Measurements from ENCODE around the gene SUMF1. TPM values are rescaled to one million over a fixed set of nuclear protein-coding genes. Genes with fewer than 3 reads are reported as not detected.
A peak's percentile ranks its signal among the peaks of the same experiment; 100 is the strongest.
"Not testable (repeated sequence)": the region's sequence is repeated elsewhere in the genome, so short reads cannot be mapped to it uniquely, and the experiment has no call there.

Gene SUMF1
- polyA plus RNA-seq, 1 donor, result 29.3 TPM

DNA sequence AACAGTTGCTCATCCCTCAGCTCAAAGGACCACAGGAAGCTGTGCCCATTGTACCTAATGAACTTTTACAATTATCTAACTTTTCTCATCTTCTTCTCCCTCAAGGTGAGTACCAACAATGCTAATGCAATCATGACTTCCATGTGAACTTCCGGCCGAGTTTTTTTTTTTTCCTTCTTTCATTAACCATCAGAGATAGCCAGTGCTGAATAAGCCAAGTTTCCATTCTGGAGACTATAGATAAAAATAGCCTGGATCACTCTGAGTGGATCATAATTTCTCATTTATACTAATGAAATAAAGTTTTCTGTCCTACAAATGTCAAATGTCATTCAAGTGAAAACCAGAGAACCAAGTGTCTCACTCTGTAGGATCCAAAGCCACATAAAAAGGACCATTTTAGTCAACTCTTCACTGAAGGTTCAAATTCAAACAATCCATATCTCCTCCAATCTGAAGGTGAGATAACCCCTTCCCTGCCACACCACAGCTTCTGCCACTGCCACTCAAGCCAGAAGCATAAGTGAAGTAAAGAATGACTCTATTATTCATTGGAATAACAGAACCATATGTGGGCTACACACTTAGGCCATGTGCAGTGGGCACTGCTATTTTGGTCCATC lies 5.5 kb downstream of the SUMF1 start:
- DNase-seq, result no peak
- Histone ChIP-seq H3K27me3 (ENCODE audit: control insufficient read depth, insufficient read depth, low read length) (no peaks in the 10 kb centered on the region), H3K27ac (ENCODE audit: low read length) (no peak overlapping the region), H3K36me3 (ENCODE audit: control insufficient read depth, insufficient read depth, low read length) (no peaks in the 10 kb centered on the region), H3K4me3 (ENCODE audit: low read length) (no peak overlapping the region), H3K9me3 (ENCODE audit: control insufficient read depth, low read depth, low read length) (no peaks in the 10 kb centered on the region), H3K4me1 (ENCODE audit: control insufficient read depth, insufficient read depth, low read length) (peaks cover 3% of the 10 kb centered on the region)
- no CpG with 5 or more reads among the region's 2 CpGs for WGBS (ENCODE audit: insufficient coverage, low lambda C conversion rate)

DNA sequence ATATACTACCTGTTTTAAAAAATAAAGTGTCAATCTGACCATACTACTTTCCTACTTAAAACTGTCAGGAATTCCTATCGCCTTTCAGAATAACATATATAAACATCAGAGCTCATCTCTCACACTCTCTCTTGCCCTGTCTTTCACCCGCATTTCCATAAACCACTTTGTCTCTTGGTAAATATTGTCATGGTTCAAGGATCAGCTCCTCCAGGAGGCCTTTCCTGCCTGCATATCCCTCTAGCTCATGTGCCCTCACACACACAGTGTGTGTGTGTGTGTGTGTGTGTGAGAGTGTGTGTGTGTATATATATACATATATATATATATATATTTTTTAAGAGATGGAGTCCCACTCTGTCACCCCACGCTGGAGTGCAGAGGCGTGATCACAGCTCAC lies 6.7 kb downstream of the SUMF1 start:
- Histone ChIP-seq H3K36me3 (ENCODE audit: control insufficient read depth, insufficient read depth, low read length) (no peaks in the 10 kb centered on the region), H3K4me3 (ENCODE audit: low read length) (no peak overlapping the region), H3K27ac (ENCODE audit: low read length) (no peak overlapping the region), H3K27me3 (ENCODE audit: control insufficient read depth, insufficient read depth, low read length) (no peaks in the 10 kb centered on the region), H3K9me3 (ENCODE audit: control insufficient read depth, low read depth, low read length) (no peaks in the 10 kb centered on the region), H3K4me1 (ENCODE audit: control insufficient read depth, insufficient read depth, low read length) (no peaks in the 10 kb centered on the region)
- no peak for DNase-seq
- 80% methylated on average over 1 of the region's 4 CpGs for WGBS (ENCODE audit: insufficient coverage, low lambda C conversion rate)

DNA sequence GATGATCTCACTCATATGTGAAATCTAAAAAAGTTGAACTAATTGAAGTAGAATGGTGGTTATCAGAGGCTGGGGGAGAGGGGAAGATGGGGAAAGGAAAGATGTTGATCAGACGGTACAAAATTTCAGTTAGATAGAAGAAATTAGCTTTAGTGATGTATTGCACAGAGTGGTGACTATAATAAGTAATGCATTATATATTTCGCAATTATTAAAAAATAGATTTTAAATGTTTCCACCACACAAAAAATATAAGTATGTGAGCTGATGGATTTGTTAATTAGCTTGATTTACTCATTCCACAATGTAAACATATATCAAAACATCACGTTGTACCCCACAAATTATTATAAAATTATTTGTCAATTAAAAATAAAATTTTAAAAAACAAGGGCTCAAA lies 8.1 kb downstream of the SUMF1 start:
- H3K27me3 ChIP-seq (ENCODE audit: control insufficient read depth, insufficient read depth, low read length), result no peaks in the 10 kb centered on the region
- WGBS (ENCODE audit: insufficient coverage, low lambda C conversion rate), result 93% methylated on average over 3 of the region's 3 CpGs
- no peak overlapping the region for H3K4me3 ChIP-seq (ENCODE audit: low read length)
- H3K4me1 ChIP-seq (ENCODE audit: control insufficient read depth, insufficient read depth, low read length), result no peaks in the 10 kb centered on the region
- no peaks in the 10 kb centered on the region for H3K9me3 ChIP-seq (ENCODE audit: control insufficient read depth, low read depth, low read length)
- no peak for DNase-seq
- H3K27ac ChIP-seq (ENCODE audit: low read length), result no peak overlapping the region
- H3K36me3 ChIP-seq (ENCODE audit: control insufficient read depth, insufficient read depth, low read length), result no peaks in the 10 kb centered on the region

DNA sequence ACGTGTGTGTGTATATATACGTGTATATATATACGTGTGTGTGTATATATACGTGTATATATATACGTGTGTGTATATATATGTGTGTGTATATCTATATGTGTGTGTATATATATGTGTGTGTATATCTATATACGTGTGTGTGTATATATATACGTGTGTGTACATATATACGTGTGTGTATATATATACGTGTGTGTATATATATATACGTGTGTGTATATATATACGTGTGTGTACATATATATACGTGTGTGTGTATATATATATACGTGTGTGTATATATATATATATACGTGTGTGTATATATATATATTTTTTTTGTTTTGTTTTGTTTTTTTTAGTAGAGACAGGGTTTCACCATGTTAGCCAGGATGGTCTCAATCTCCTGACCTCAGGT lies 10.3 kb downstream of the SUMF1 start:
- H3K27ac ChIP-seq (ENCODE audit: low read length); H3K4me3 ChIP-seq (ENCODE audit: low read length); DNase-seq; H3K27me3 ChIP-seq (ENCODE audit: control insufficient read depth, insufficient read depth, low read length); H3K36me3 ChIP-seq (ENCODE audit: control insufficient read depth, insufficient read depth, low read length); H3K9me3 ChIP-seq (ENCODE audit: control insufficient read depth, low read depth, low read length); H3K4me1 ChIP-seq (ENCODE audit: control insufficient read depth, insufficient read depth, low read length): not testable (repeated sequence)
- WGBS (ENCODE audit: insufficient coverage, low lambda C conversion rate), result no CpG with 5 or more reads among the region's 14 CpGs

DNA sequence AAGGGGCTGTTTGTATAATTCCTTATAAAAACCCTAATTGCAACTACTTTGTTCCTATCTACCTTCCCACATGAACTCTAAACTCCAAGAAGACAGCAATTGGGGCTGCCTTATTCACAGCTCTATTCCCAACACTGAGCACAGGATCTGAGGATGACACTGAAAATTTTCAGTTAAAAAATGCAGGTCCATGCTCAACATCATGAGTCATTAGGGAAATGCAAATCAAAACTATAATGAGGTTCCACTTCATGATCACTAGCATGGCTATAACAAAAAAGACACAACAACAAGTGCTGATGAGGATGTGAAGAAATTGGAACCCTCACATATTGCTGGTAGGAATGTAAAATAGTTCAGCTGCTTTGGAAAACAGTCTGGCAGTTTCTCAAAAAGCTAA lies 12.9 kb downstream of the SUMF1 start:
- H3K36me3 ChIP-seq (ENCODE audit: control insufficient read depth, insufficient read depth, low read length), result peaks cover 7% of the 10 kb centered on the region
- H3K9me3 ChIP-seq (ENCODE audit: control insufficient read depth, low read depth, low read length), result no peaks in the 10 kb centered on the region
- H3K4me3 ChIP-seq (ENCODE audit: low read length), result no peak overlapping the region
- H3K4me1 ChIP-seq (ENCODE audit: control insufficient read depth, insufficient read depth, low read length), result no peaks in the 10 kb centered on the region
- H3K27me3 ChIP-seq (ENCODE audit: control insufficient read depth, insufficient read depth, low read length), result no peaks in the 10 kb centered on the region
- no peak for DNase-seq
- no peak overlapping the region for H3K27ac ChIP-seq (ENCODE audit: low read length)

DNA sequence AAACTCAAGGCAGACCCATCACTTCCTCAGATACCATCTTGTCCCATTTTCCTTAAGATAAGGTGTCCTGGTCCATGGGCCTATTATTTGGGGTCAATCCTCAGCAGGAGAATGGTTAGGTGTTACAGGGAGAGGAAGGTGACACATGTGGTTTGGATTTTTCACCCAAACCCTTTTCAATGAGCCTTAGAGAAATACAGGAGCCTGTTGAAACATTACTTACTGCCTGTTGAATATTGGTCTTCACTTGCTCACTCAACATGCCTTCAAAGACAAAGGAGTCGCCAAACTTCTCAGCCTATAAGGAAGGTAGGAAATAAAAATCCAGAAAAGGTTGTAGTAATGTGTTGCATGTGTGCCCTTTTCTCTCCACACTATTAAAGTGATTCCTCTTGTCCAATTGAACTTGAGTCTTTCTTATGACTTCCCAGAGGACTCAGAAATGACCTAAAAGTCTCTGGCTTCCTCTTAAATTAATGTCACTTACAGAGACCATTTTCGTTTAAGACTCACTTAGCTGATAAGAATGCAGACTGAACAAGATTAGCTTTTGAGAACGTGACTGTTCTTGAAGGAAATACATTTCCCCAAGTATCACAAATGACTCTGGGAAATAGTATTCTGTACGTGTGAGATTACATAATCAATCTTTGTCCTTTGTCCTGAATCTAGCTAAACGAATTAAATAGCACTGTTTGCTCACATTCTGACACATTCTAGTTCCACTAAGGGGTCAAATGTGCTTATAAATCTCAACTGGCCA lies 17.8 kb downstream of the SUMF1 start:
- DNase-seq, result peak in 1 of 2 donors; percentile 27
- H3K4me3 ChIP-seq (ENCODE audit: low read length), result no peak overlapping the region
- H3K36me3 ChIP-seq (ENCODE audit: control insufficient read depth, insufficient read depth, low read length), result peaks cover 35% of the 10 kb centered on the region
- H3K27me3 ChIP-seq (ENCODE audit: control insufficient read depth, insufficient read depth, low read length), result no peaks in the 10 kb centered on the region
- no peak overlapping the region for H3K27ac ChIP-seq (ENCODE audit: low read length)
- H3K4me1 ChIP-seq (ENCODE audit: control insufficient read depth, insufficient read depth, low read length), result no peaks in the 10 kb centered on the region
- no peaks in the 10 kb centered on the region for H3K9me3 ChIP-seq (ENCODE audit: control insufficient read depth, low read depth, low read length)
- WGBS (ENCODE audit: insufficient coverage, low lambda C conversion rate), result 50% methylated on average over 1 of the region's 5 CpGs

DNA sequence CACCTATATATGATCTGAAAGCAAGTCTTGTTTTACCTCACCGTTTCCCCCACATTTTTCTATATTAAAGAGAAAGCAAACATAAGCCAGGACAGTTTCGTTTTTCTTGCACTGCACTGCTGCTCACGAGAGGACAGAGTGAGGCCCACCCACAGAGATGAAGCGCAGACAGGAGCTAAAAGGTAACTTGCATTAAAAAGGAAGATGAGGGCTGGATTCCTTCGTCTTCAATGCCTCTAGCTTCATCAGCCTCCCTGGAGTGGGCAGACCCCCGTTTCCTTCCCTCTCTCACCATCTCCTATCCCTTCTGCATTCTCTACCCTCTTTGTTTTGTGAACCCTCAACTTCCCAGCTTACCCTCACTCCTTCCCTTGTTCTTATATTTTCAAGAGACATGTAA lies 18.9 kb downstream of the SUMF1 start:
- no peaks in the 10 kb centered on the region for H3K4me1 ChIP-seq (ENCODE audit: control insufficient read depth, insufficient read depth, low read length)
- H3K4me3 ChIP-seq (ENCODE audit: low read length), result no peak overlapping the region
- DNase-seq, result no peak
- no peaks in the 10 kb centered on the region for H3K9me3 ChIP-seq (ENCODE audit: control insufficient read depth, low read depth, low read length)
- no peak overlapping the region for H3K27ac ChIP-seq (ENCODE audit: low read length)
- H3K36me3 ChIP-seq (ENCODE audit: control insufficient read depth, insufficient read depth, low read length), result peaks cover 35% of the 10 kb centered on the region
- H3K27me3 ChIP-seq (ENCODE audit: control insufficient read depth, insufficient read depth, low read length), result no peaks in the 10 kb centered on the region
- no CpG with 5 or more reads among the region's 6 CpGs for WGBS (ENCODE audit: insufficient coverage, low lambda C conversion rate)

DNA sequence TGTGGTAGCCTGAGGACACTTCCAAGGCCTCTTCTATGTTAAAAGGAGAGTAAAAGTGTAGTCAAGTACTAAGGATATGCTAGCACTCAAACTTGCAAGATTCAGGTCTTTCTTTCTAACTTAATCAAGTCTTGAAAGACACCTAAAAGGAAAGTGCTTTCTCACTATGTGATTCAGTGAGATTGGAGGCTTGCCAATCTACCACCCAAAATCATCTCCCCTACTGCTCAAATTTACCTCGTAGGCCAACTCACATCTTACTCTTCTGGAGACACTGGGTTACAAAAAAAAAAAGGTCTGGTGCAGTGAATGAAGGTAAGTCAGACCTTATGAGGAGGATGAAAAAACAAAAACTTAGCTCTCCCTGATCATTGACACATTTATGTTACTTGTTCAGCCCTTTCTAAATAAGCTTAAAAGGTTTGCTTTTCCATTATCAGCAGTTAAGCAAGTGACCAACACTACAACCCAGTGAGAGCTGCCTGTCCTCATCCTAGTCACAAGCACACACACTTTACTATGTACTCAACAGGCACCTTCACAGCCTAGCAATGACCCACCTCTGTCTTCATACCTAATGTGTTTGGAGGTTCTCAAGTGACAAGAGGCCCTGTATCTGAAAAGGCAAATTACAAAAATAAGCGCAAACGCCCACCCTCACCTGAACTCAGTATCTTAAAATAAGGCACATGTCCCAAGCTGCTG lies 19.6 kb downstream of the SUMF1 start:
- no CpG with 5 or more reads among the region's 3 CpGs for WGBS (ENCODE audit: insufficient coverage, low lambda C conversion rate)
- DNase-seq, result no peak
- H3K27ac ChIP-seq (ENCODE audit: low read length), result no peak overlapping the region
- H3K4me1 ChIP-seq (ENCODE audit: control insufficient read depth, insufficient read depth, low read length), result no peaks in the 10 kb centered on the region
- H3K9me3 ChIP-seq (ENCODE audit: control insufficient read depth, low read depth, low read length), result no peaks in the 10 kb centered on the region
- H3K27me3 ChIP-seq (ENCODE audit: control insufficient read depth, insufficient read depth, low read length), result no peaks in the 10 kb centered on the region
- no peak overlapping the region for H3K4me3 ChIP-seq (ENCODE audit: low read length)
- peaks cover 38% of the 10 kb centered on the region for H3K36me3 ChIP-seq (ENCODE audit: control insufficient read depth, insufficient read depth, low read length)

DNA sequence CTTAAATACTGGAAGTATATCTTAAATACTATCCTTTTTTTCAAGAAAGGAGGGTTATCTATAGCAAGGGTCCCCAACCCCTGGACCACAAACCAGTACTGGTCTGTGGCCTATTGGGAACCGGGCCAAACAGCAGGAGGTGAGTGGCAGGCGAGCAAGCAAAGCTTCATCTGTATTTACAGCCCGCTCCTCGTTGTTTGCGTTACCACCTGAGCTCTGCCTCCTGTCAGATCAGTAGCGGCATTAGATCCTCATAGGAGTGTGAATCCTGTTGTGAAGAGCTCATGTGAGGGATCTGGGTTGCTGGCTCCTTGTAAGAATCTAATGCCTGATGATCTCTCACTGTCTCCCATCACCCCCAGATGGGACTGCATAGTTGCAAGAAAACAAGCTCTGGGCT lies 26.1 kb downstream of the SUMF1 start:
- H3K9me3 ChIP-seq (ENCODE audit: control insufficient read depth, low read depth, low read length), result no peaks in the 10 kb centered on the region
- no peak overlapping the region for H3K4me3 ChIP-seq (ENCODE audit: low read length)
- H3K36me3 ChIP-seq (ENCODE audit: control insufficient read depth, insufficient read depth, low read length), result peaks cover 17% of the 10 kb centered on the region
- DNase-seq, result no peak
- no peak overlapping the region for H3K27ac ChIP-seq (ENCODE audit: low read length)
- H3K4me1 ChIP-seq (ENCODE audit: control insufficient read depth, insufficient read depth, low read length), result no peaks in the 10 kb centered on the region
- no CpG with 5 or more reads among the region's 6 CpGs for WGBS (ENCODE audit: insufficient coverage, low lambda C conversion rate)
- H3K27me3 ChIP-seq (ENCODE audit: control insufficient read depth, insufficient read depth, low read length), result no peaks in the 10 kb centered on the region

DNA sequence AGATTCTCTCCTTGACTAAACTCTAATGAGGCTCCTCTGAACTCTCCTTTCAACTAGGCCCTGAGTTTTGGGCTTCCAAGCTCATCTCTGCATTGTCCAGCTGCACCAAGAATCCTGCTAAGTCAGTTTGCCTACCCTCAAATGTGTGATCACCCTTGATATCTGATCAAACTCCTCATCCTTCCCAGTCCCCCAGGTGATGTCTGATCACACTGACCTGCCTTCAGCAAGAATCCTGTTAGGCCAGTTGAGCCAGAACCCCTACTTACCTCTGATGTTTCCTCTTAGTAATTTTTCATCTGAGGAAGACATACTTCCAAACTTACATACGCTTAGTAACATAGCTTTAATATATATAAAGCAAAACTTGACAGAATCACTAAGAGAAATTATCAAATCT lies 28.8 kb downstream of the SUMF1 start:
- H3K36me3 ChIP-seq (ENCODE audit: control insufficient read depth, insufficient read depth, low read length), result peaks cover 17% of the 10 kb centered on the region
- H3K9me3 ChIP-seq (ENCODE audit: control insufficient read depth, low read depth, low read length), result no peaks in the 10 kb centered on the region
- H3K27ac ChIP-seq (ENCODE audit: low read length), result no peak overlapping the region
- H3K4me3 ChIP-seq (ENCODE audit: low read length), result no peak overlapping the region
- H3K4me1 ChIP-seq (ENCODE audit: control insufficient read depth, insufficient read depth, low read length), result no peaks in the 10 kb centered on the region
- no CpG with 5 or more reads among the region's 1 CpG for WGBS (ENCODE audit: insufficient coverage, low lambda C conversion rate)
- H3K27me3 ChIP-seq (ENCODE audit: control insufficient read depth, insufficient read depth, low read length), result no peaks in the 10 kb centered on the region
- DNase-seq, result no peak

All from large intestine (tissue), 3 donors.